ENCODE measurements around the gene CAPN10.

CAPN10 gene

DNA sequence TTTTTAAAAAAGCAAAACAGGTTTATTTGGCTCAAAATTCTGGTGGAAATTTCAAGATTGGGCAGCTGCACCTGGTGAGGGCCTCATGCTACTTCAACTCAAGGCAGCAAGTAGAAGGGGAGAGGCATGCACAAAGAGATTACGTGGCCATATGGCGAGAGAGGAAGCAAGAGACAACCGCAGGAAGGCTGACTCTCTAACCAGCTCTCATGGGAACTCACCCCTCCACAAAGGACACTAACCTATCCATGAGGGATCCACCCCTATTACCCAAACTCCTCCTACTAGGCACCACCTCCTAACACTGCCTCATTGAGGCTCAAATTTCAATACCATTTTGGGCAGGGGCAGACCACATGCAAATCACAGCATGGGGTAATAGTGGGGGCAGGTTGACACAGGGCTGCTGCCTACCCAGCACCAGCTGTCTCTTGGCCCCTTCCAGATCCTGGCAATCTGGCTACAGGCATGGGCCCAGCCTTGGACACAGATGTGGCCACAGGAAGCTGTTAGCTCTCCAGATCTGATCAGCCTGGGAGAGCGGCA, 2.0 kb upstream of the CAPN10 start:
- peaks cover 28% of the 10 kb centered on the region for H3K36me3 Mint-ChIP-seq
- H3K27me3 Mint-ChIP-seq: no peaks in the 10 kb centered on the region
- no peak for DNase-seq
- no peak overlapping the region for H3K27ac Mint-ChIP-seq
- H3K4me1 Mint-ChIP-seq: peaks cover 57% of the 10 kb centered on the region
- CTCF ChIA-PET: interaction anchor here (11.3 kb wide), 1 partner anchor 21 kb away, joined by 100 read pairs; the partner anchor contains the start of gene DUSP28
- H3K4me3 Mint-ChIP-seq: peak overlapping the region; percentile 66
- peaks cover 2% of the 10 kb centered on the region for H3K9me3 Mint-ChIP-seq

DNA sequence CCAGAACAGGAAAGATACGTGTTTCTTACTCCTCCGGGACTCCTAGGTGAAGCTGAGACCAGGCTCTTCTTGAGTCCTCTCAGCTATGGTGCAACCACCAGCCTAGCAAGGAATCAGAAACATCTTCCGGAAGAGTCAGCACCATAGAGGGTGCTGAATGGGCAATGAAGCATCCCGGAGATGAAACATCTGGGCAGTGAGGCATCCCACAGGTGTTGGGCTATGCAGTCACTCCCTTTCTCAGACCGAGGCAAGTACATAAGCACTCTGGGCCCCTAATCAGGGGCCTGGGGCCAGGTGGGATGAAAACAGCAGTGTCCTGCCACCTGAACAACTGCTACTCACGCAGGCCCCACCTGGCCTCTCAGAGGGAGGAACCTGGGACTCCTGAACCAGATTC, 1.4 kb upstream of the CAPN10 start:
- Mint-ChIP-seq H3K27ac (no peak overlapping the region), H3K36me3 (peaks cover 23% of the 10 kb centered on the region), H3K4me3 (peak overlapping the region; percentile 86), H3K4me1 (peaks cover 53% of the 10 kb centered on the region), H3K9me3 (peaks cover 2% of the 10 kb centered on the region), H3K27me3 (no peaks in the 10 kb centered on the region)
- no peak for DNase-seq
- CTCF ChIA-PET: interaction anchor here (1.4 to 11.3 kb wide), 3 partner anchors 15 to 71 kb away, joined by 10 to 100 read pairs (median 14); partner anchors contain the start of genes DUSP28 and RNPEPL1

DNA sequence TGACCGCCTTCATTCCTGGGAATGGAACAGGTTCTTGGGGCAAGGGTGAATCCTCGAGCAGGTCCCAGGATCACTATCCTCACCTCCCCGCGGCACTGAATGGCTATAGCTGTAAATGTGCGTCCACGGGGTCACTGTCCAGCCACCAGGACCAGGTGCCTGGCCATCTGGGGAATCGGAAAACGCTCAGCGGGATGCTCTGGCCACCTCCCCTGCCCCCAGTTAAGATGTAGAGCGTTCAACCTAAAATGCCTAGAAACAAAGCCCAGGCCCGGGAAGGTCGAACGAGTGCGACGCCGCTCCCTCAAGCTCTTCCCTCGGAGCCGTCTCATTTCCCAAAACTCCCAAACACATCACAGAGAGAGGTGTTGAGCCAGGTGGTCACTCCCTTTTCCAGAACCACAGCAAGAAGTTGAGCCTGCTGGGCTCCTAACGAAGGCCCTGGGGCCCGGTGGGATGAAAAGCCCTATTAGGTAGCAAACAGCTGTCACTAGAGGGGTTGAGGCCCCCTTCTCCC, 795 bp upstream of the CAPN10 start:
- Mint-ChIP-seq H3K4me3 (peak overlapping the region; percentile 86), H3K27ac (peak overlapping the region; percentile 88), H3K4me1 (peaks cover 49% of the 10 kb centered on the region), H3K27me3 (no peaks in the 10 kb centered on the region), H3K9me3 (peaks cover 2% of the 10 kb centered on the region), H3K36me3 (peaks cover 17% of the 10 kb centered on the region)
- CTCF ChIA-PET: interaction anchor here (0.6 to 11.3 kb wide), 6 partner anchors 13 to 255 kb away, joined by 3 to 100 read pairs (median 8); partner anchors contain the start of genes DUSP28 and RNPEPL1
- DNase-seq: no peak

DNA sequence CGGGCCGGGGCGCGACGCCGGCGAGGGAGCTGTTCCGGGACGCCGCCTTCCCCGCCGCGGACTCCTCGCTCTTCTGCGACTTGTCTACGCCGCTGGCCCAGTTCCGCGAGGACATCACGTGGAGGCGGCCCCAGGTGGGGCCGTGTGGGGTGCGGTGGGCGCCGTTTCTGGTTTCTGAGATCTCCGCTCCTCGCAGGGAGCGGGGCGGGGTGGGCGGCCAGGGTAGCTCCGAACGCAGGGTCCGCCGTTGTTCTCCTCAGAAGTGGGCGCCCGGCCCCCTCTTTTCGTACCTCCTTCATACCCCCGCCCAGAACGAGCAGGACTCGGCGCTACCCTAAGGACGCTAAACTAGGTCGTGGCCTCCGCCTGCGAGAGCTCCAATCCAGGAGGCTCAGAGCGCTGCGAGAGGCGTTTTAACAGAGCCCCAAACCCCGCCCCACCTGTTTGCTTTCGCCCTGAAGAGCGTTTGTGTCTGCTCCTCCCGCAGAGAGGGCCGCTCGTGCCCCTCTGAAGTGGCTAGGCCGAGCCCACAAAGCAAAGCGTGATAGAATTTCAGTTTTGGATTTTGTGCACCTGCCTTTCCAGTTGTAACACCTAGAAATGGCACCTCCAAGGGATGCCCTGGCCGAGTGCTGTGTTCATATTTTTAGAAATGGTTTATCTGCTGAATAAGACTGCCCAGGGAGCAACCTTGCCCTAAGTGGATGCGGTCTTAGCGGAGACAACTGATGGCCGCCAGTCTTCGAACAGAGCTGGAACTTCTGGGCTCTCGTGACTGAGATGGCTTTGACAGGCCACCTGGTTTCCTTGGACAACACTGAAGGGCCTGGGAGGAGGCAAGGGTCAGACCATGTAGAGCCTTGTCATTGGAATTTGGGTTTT, 626 bp downstream of the CAPN10 start:
- Mint-ChIP-seq H3K9me3 (no peaks in the 10 kb centered on the region), H3K27me3 (no peaks in the 10 kb centered on the region), H3K4me3 (peak overlapping the region; percentile 96), H3K27ac (peak overlapping the region; percentile 96), H3K4me1 (peaks cover 50% of the 10 kb centered on the region), H3K36me3 (peaks cover 12% of the 10 kb centered on the region)
- CTCF ChIA-PET: interaction anchor here (0.6 to 11.3 kb wide), 8 partner anchors 14 to 253 kb away, joined by 3 to 100 read pairs (median 4); partner anchors contain the start of genes DUSP28 and RNPEPL1
- DNase-seq: peak; percentile 84

DNA sequence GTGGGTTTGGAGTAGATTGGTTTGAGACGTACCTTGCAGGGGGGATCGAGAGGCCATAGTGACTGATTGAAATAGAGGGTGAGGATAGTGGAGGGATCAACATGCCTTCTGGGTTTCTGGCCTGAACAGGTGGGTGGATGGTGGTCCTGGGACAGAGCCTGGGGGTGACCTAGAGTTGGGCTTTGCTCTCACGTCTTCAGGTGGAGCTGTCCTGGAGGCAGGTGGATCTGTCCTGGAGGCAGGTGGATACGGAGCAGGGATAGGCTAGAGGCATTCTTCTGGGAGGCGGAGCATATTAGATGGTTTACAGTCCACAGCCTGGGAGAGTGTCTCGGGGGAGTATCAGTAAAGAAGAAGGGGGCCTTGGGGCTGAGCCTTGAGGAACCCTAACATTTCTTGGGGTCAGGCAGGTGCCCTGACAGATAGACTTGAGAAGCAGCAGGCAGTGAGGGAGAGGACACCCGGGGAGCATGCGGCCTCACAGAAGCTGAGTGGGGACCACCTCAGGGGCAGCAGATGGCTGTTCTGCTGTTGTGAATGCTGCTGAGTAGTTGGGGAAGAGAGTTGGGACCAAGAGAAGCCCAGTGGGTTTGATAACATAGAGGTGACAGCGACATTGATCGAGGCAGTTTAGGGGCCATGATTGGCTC, 1.6 kb downstream of the CAPN10 start:
- H3K4me1 Mint-ChIP-seq: peaks cover 46% of the 10 kb centered on the region
- no peaks in the 10 kb centered on the region for H3K27me3 Mint-ChIP-seq
- peak overlapping the region; percentile 46 for H3K27ac Mint-ChIP-seq
- H3K4me3 Mint-ChIP-seq: peak overlapping the region; percentile 96
- CTCF ChIA-PET: interaction anchor here (0.6 to 11.3 kb wide), 4 partner anchors 15 to 75 kb away, joined by 3 to 100 read pairs (median 7); partner anchors contain the start of gene DUSP28
- peaks cover 12% of the 10 kb centered on the region for H3K36me3 Mint-ChIP-seq
- H3K9me3 Mint-ChIP-seq: no peaks in the 10 kb centered on the region
- DNase-seq: no peak

DNA sequence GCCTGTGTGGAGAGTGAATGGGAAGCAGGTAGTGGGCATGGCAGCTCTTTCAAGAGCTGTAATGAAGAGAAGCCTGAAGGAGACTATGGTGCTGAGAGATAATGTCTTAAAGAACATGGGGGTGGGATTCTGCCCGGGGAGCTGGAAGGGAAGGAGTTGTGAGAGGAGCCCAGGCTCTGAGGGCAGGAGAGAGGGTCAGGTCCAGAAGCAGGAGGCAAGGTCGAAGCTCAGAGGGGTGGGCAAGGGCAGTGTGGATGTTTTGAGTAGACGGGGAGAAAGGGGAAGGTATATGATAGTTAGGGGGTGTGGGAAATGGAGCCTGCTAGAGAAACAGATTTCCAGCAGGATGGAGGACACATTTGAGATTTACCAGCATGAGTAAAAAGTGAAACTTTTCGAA, 2.1 kb downstream of the CAPN10 start:
- H3K27ac Mint-ChIP-seq: no peak overlapping the region
- peaks cover 43% of the 10 kb centered on the region for H3K4me1 Mint-ChIP-seq
- CTCF ChIA-PET: interaction anchor here (1.8 to 11.3 kb wide), 3 partner anchors 14 to 75 kb away, joined by 4 to 100 read pairs (median 10); partner anchors contain the start of gene DUSP28

DNA sequence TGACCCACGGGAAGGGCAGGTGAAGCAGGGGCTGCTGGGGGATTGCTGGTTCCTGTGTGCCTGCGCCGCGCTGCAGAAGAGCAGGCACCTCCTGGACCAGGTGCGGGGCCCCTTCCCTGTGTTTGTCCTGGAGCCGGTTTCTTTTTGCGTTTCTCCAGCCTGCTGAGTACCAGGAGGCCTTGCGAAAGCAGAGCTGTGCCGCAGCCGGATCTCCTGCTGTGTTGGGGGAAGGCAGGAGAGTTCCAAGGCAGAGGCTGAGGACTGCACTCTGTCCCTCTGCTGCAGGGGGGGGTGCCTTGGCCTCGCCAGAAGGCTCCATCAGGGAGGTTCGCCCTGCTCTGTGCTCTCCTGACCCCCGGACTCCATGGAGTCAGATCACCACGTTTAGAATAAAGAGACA, 2.8 kb downstream of the CAPN10 start:
- CTCF ChIA-PET: interaction anchor here (0.7 to 11.3 kb wide), 3 partner anchors 12 to 76 kb away, joined by 3 to 100 read pairs (median 10); partner anchors contain the start of gene DUSP28
- no peaks in the 10 kb centered on the region for H3K9me3 Mint-ChIP-seq
- H3K27ac Mint-ChIP-seq: no peak overlapping the region
- no peak overlapping the region for H3K4me3 Mint-ChIP-seq
- DNase-seq: no peak
- no peaks in the 10 kb centered on the region for H3K27me3 Mint-ChIP-seq
- H3K36me3 Mint-ChIP-seq: peaks cover 12% of the 10 kb centered on the region
- H3K4me1 Mint-ChIP-seq: peaks cover 41% of the 10 kb centered on the region

More for the DNA sequence above, 2.1 kb downstream of the CAPN10 start:
- Mint-ChIP-seq H3K27me3 (no peaks in the 10 kb centered on the region), H3K4me3 (peak overlapping the region; percentile 22), H3K36me3 (peaks cover 12% of the 10 kb centered on the region), H3K9me3 (no peaks in the 10 kb centered on the region)
- no peak for DNase-seq

DNA sequence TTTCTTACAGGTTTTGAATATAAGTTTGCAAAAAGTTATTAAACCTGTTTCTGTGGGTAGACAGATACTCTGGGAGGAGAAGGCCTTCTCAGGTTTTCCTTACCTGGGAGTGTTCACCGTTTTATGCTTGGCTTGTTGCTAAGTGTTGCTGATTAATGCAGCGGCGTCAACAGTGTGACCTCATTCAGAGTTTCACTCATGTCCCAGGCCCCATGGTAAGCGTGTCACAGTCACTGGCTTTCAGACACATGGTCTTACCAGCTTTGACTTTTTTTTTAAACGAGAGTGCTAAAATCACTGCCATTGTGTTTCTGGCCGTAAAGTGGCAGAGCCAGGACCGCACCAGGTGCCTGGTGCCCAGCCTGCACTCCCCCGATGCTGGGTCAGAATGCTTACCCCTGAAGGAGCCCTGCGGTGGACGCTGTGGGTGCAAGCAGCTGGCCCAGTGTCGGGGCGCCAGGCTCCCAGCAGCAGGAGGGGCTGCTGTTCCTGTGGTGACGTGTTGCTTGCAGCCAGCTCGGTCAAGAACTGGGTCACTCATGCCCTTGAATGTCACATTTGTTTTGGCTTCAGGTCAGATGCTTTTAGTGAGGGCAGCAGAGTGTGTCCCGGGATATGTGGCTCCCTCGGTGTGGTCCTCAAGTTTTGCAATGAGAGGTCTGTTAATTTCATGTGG, 3.5 kb downstream of the CAPN10 start:
- Mint-ChIP-seq H3K4me1 (peaks cover 35% of the 10 kb centered on the region), H3K27ac (no peak overlapping the region), H3K36me3 (peaks cover 8% of the 10 kb centered on the region), H3K27me3 (no peaks in the 10 kb centered on the region), H3K4me3 (no peak overlapping the region), H3K9me3 (no peaks in the 10 kb centered on the region)
- DNase-seq: no peak
- CTCF ChIA-PET: interaction anchor here (0.6 to 11.3 kb wide), 3 partner anchors 11 to 29 kb away, joined by 3 to 100 read pairs (median 3); partner anchors contain the start of gene DUSP28

DNA sequence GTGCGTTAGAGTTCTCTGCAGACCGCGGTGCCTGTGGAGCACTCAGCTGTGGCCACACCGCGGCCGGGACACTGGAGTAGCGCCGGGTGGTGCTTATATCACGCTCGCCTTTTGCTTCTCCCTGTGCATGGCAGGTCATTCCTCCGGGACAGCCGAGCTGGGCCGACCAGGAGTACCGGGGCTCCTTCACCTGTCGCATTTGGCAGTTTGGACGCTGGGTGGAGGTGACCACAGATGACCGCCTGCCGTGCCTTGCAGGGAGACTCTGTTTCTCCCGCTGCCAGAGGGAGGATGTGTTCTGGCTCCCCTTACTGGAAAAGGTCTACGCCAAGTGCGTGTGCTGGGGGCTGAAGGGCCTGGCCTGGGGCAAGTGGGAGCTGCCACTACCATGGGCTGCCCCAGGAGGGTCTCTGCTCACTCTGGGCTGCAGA, 4.2 kb downstream of the CAPN10 start:
- Mint-ChIP-seq H3K36me3 (peaks cover 10% of the 10 kb centered on the region), H3K4me1 (peaks cover 33% of the 10 kb centered on the region), H3K27ac (no peak overlapping the region), H3K9me3 (no peaks in the 10 kb centered on the region), H3K27me3 (no peaks in the 10 kb centered on the region), H3K4me3 (no peak overlapping the region)
- CTCF ChIA-PET: no interaction called here
- no peak for DNase-seq

DNA sequence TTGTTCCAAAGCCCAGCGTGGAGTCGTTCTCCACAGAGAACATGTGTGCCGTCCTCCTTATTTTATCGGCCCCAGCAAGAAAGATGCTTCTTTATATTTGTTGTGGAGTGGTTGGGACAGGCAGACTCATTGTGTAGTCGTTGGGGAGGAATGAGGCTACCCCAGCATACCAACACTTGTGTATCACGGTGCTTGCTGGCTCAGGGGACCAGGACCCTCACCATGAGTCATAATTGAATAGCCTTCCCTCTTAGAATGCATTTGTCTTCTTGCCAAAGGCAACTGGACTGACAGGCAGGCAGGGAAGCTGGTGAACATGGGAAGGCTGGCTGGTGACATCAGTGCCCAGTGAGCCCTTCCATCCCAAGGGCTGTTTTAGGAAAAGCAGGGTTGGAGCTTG, 4.7 kb downstream of the CAPN10 start:
- Mint-ChIP-seq H3K9me3 (no peaks in the 10 kb centered on the region), H3K27me3 (no peaks in the 10 kb centered on the region), H3K4me3 (no peak overlapping the region), H3K4me1 (peaks cover 31% of the 10 kb centered on the region), H3K36me3 (peaks cover 10% of the 10 kb centered on the region), H3K27ac (no peak overlapping the region)
- DNase-seq: no peak
- CTCF ChIA-PET: interaction anchor here (1.0 kb wide), 1 partner anchor 26 kb away, joined by 3 read pairs; no protein-coding TSS in a partner anchor

DNA sequence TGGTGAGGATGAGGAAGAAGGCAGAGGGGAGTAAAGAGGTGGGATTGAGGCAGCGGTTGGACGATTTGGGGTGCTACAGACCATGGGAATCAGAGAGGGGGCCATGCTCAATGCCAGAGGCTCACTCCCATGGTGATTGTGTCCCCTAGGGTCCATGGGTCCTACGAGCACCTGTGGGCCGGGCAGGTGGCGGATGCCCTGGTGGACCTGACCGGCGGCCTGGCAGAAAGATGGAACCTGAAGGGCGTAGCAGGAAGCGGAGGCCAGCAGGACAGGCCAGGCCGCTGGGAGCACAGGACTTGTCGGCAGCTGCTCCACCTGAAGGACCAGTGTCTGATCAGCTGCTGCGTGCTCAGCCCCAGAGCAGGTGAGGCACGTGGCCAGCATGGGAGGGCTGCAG, 5.2 kb downstream of the CAPN10 start:
- Mint-ChIP-seq H3K27me3 (no peaks in the 10 kb centered on the region), H3K9me3 (no peaks in the 10 kb centered on the region), H3K4me3 (no peak overlapping the region), H3K27ac (no peak overlapping the region), H3K36me3 (peaks cover 10% of the 10 kb centered on the region), H3K4me1 (peaks cover 31% of the 10 kb centered on the region)
- DNase-seq: no peak
- CTCF ChIA-PET: interaction anchor here (1.0 kb wide), 1 partner anchor 25 kb away, joined by 3 read pairs; no protein-coding TSS in a partner anchor

DNA sequence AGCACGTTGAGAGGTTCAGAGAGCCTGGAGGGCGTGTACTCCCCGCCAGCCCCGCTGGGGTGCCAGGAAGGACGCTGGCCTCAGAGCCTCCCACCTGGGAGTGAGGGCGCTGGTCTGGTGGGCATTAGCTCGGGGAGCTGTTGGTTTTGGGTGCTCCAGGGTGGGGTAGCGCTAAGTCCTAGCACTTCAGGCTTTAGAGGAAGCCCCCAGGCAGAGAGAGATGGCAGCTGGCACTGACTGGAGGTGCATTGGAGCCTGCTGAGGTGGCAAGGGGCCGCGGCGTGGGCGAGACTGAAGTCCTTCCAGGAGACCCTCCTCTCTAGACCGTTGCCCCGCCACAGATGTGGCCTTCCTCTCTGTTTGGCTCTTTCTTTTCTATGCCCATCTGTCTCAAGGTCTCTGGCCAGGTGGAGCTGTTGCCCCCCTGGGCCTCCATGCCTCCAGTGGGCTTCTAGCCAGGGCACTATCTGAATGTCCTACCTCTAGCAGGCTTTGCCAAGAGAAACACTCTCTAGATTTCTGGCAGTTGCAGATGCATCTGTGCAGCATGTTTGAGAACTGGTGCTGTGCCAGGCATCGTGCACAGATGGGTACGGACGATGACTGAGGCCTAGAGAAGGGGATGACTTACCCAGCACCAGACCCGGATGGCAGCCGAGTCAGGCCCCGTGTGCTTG, 6.6 kb downstream of the CAPN10 start:
- DNase-seq: no peak
- H3K36me3 Mint-ChIP-seq: peaks cover 10% of the 10 kb centered on the region
- no peak overlapping the region for H3K27ac Mint-ChIP-seq
- CTCF ChIA-PET: interaction anchor here (1.2 to 1.3 kb wide), 2 partner anchors 14 to 30 kb away, joined by 3 read pairs; no protein-coding TSS in a partner anchor
- no peak overlapping the region for H3K4me3 Mint-ChIP-seq
- no peaks in the 10 kb centered on the region for H3K27me3 Mint-ChIP-seq
- H3K9me3 Mint-ChIP-seq: no peaks in the 10 kb centered on the region
- peaks cover 20% of the 10 kb centered on the region for H3K4me1 Mint-ChIP-seq
